IMR-90 (cell line): Measurements from ENCODE around the gene ASAH2. TPM values are rescaled to one million over a fixed set of nuclear protein-coding genes. Genes with fewer than 3 reads are reported as not detected.

Experiments
- ATAC-seq: fragments of 200-7000 bp; cut with Tn5 transposase; 2 replicates; pipeline ENCODE4 v1.9.1; 2020; ENCODE audit warnings: low read depth, mild to moderate bottlenecking, moderate library complexity
- BruUV-seq: library from RNA; stranded (reverse); fragments of 400-500 nt; replicated peaks from 2 replicates; lab custom pipeline; 2021; lab: Mats Ljungman, UMichigan
- CTCF ChIA-PET: fragments of 300-600 bp; formaldehyde crosslinking; extraction: SDS; loops from one replicate; lab custom pipeline; 2021; ENCODE audit warnings: antibody characterized with exemption; lab: Yijun Ruan, JAX
- POLR2A ChIA-PET: fragments of 300-600 bp; sonication (Branson Sonifier 250); formaldehyde crosslinking; loops from one replicate; lab custom pipeline; 2022; ENCODE audit warnings: antibody characterized with exemption; ENCODE audit not compliant: unreplicated experiment; lab: Charles Lee
- DNase-seq: peaks from one replicate; pipeline ENCODE4 v3.0.0; 2013
- H2AFZ ChIP-seq: replicated peaks from 2 replicates; pipeline ENCODE3; 2013; ENCODE audit warnings: low read length, mild to moderate bottlenecking; ENCODE audit not compliant: poor library complexity
- H2AK5ac ChIP-seq: 2 replicates; pipeline ENCODE4 v1.6.1; 2013; ENCODE audit warnings: low read depth, low read length, inconsistent platforms
- H2AK9ac ChIP-seq: replicated peaks from 2 replicates; pipeline ENCODE3; 2013; ENCODE audit warnings: mild to moderate bottlenecking, low read depth, low read length, moderate library complexity; ENCODE audit not compliant: poor library complexity
- H2BK120ac ChIP-seq: 2 replicates; pipeline ENCODE4 v1.6.1; 2013; ENCODE audit warnings: low read depth, low read length, inconsistent platforms
- H2BK15ac ChIP-seq: 3 replicates; pipeline ENCODE4 v1.6.1; 2013; ENCODE audit warnings: low read depth, low read length, inconsistent platforms
- H2BK20ac ChIP-seq: 2 replicates; pipeline ENCODE4 v1.6.1; 2013; ENCODE audit warnings: low read depth, mild to moderate bottlenecking, inconsistent platforms, low read length, moderate library complexity
- H2BK5ac ChIP-seq: 2 replicates; pipeline ENCODE4 v1.6.1; 2013; ENCODE audit warnings: mild to moderate bottlenecking, low read depth, low read length, inconsistent platforms; ENCODE audit not compliant: poor library complexity, severe bottlenecking
- H3K14ac ChIP-seq: replicated peaks from 2 replicates; pipeline ENCODE4 v1.6.1; 2013; ENCODE audit warnings: low read depth, low read length, inconsistent platforms
- H3K18ac ChIP-seq: 2 replicates; pipeline ENCODE4 v1.6.1; 2013; ENCODE audit warnings: low read depth, low read length, control low read depth
- H3K23ac ChIP-seq: 2 replicates; pipeline ENCODE4 v1.6.1; 2013; ENCODE audit warnings: low read depth, low read length, inconsistent platforms
- H3K27ac ChIP-seq: 2 replicates; pipeline ENCODE4 v1.5.1; 2013; ENCODE audit warnings: mild to moderate bottlenecking, control low read depth, low read length; ENCODE audit not compliant: insufficient read depth
- H3K27me3 ChIP-seq: 2 replicates; pipeline ENCODE4 v1.6.1; 2013; ENCODE audit warnings: low read length; ENCODE audit not compliant: control insufficient read depth, insufficient read depth
- H3K36me3 ChIP-seq: 2 replicates; pipeline ENCODE4 v1.6.1; 2013; ENCODE audit warnings: low read length, mixed read lengths; ENCODE audit not compliant: control insufficient read depth, insufficient read depth
- H3K4ac ChIP-seq: 2 replicates; pipeline ENCODE4 v1.6.1; 2013; ENCODE audit warnings: low read depth, low read length, inconsistent platforms
- H3K4me1 ChIP-seq: 2 replicates; pipeline ENCODE4 v1.6.1; 2013; ENCODE audit warnings: low read length, mixed read lengths; ENCODE audit not compliant: control insufficient read depth, insufficient read depth
- H3K4me2 ChIP-seq: 2 replicates; pipeline ENCODE4 v1.6.1; 2013; ENCODE audit warnings: low read depth, mild to moderate bottlenecking, control low read depth, low read length, moderate library complexity
- H3K4me3 ChIP-seq: 2 replicates; pipeline ENCODE4 v1.5.1; 2013; ENCODE audit warnings: low read depth, mild to moderate bottlenecking, control low read depth, low read length, moderate library complexity; ENCODE audit not compliant: insufficient read depth
- H3K56ac ChIP-seq: 2 replicates; pipeline ENCODE4 v1.6.1; 2013; ENCODE audit warnings: low read length, inconsistent platforms; ENCODE audit not compliant: insufficient read depth; ENCODE audit errors: extremely low read depth
- H3K79me1 ChIP-seq, 2 experiments: 2 replicates each; pipeline ENCODE4 v1.6.1; 2013; ENCODE audit warnings: low read length in 2 of 2, inconsistent platforms in 1 of 2, low read depth in 1 of 2
- H3K9ac ChIP-seq: 2 replicates; pipeline ENCODE4 v1.6.1; 2013; ENCODE audit warnings: low read depth, low read length, control low read depth
- H3K9me1 ChIP-seq: 2 replicates; pipeline ENCODE4 v1.6.1; 2013; ENCODE audit warnings: low read length, inconsistent platforms; ENCODE audit not compliant: insufficient read depth
- H3K9me3 ChIP-seq: 2 replicates; pipeline ENCODE4 v1.6.1; 2013; ENCODE audit warnings: low read length; ENCODE audit not compliant: control insufficient read depth, insufficient read depth
- H4K20me1 ChIP-seq: 2 replicates; pipeline ENCODE4 v1.6.1; 2013; ENCODE audit warnings: low read length, inconsistent platforms; ENCODE audit not compliant: insufficient read depth
- H4K5ac ChIP-seq: 2 replicates; pipeline ENCODE4 v1.6.1; 2013; ENCODE audit warnings: mild to moderate bottlenecking, low read depth, low read length, control low read depth
- H4K8ac ChIP-seq, 2 experiments: 2 replicates each; pipeline ENCODE4 v1.6.1; 2013; ENCODE audit warnings: low read depth in 2 of 2, low read length in 2 of 2, control low read depth in 1 of 2, inconsistent platforms in 1 of 2
- H4K91ac ChIP-seq: 2 replicates; pipeline ENCODE4 v1.6.1; 2013; ENCODE audit warnings: low read depth, low read length, inconsistent platforms; ENCODE audit not compliant: insufficient read depth
- BHLHE40 ChIP-seq: fragments of 150-350 bp; IDR thresholded peaks from 2 replicates; pipeline ENCODE4 v1.6.1; 2016; ENCODE audit warnings: mild to moderate bottlenecking, low read depth, low read length
- CEBPB ChIP-seq: IDR thresholded peaks from 2 replicates; pipeline ENCODE4 v1.6.1; 2012; ENCODE audit warnings: low read depth, low read length, improper control_type of control experiment
- CHD1 ChIP-seq: IDR thresholded peaks from 2 replicates; pipeline ENCODE4 v1.6.1; 2012; ENCODE audit warnings: low read depth, low read length, improper control_type of control experiment
- CTCF ChIP-seq: conservative IDR thresholded peaks from 2 replicates; pipeline ENCODE4 v1.5.1; 2012; ENCODE audit warnings: mild to moderate bottlenecking, low read depth, low read length, improper control_type of control experiment
- ELK1 ChIP-seq: fragments of 150-350 bp; IDR thresholded peaks from 2 replicates; pipeline ENCODE4 v1.6.1; 2016; ENCODE audit warnings: low read depth, mild to moderate bottlenecking, low read length, moderate library complexity, borderline replicate concordance
- FOS ChIP-seq: fragments of 150-350 bp; IDR thresholded peaks from 2 replicates; pipeline ENCODE4 v1.6.1; 2016; ENCODE audit warnings: low read depth, low read length
- MAFK ChIP-seq: IDR thresholded peaks from 2 replicates; pipeline ENCODE4 v1.6.1; 2012; ENCODE audit warnings: low read depth, low read length, improper control_type of control experiment
- MAZ ChIP-seq: IDR thresholded peaks from 2 replicates; pipeline ENCODE4 v1.6.1; 2012; ENCODE audit warnings: low read depth, mild to moderate bottlenecking, low read length, improper control_type of control experiment, moderate library complexity, borderline replicate concordance
- MXI1 ChIP-seq: IDR thresholded peaks from 2 replicates; pipeline ENCODE4 v1.6.1; 2012; ENCODE audit warnings: low read depth, mild to moderate bottlenecking, low read length, moderate library complexity, borderline replicate concordance
- NFE2L2 ChIP-seq: fragments of 150-350 bp; IDR thresholded peaks from 2 replicates; pipeline ENCODE4 v1.6.1; 2016; ENCODE audit warnings: low read depth, mild to moderate bottlenecking, low read length
- POLR2A ChIP-seq: IDR thresholded peaks from 2 replicates; pipeline ENCODE4 v1.6.1; 2012; ENCODE audit warnings: mild to moderate bottlenecking, low read depth, low read length
- RAD21 ChIP-seq: IDR thresholded peaks from 2 replicates; pipeline ENCODE4 v1.6.1; 2012; ENCODE audit warnings: low read length, improper control_type of control experiment
- RCOR1 ChIP-seq: IDR thresholded peaks from 2 replicates; pipeline ENCODE4 v1.6.1; 2012; ENCODE audit warnings: mild to moderate bottlenecking, low read length, improper control_type of control experiment; ENCODE audit not compliant: insufficient replicate concordance
- RFX5 ChIP-seq: IDR thresholded peaks from 2 replicates; pipeline ENCODE4 v1.8.0; 2012; ENCODE audit warnings: low read depth, mild to moderate bottlenecking, low read length, moderate library complexity
- SMC3 ChIP-seq: fragments of 150-350 bp; IDR thresholded peaks from 2 replicates; pipeline ENCODE4 v1.6.1; 2016; ENCODE audit warnings: low read depth, mild to moderate bottlenecking, antibody characterized with exemption, low read length, moderate library complexity
- USF2 ChIP-seq: fragments of 150-350 bp; IDR thresholded peaks from 2 replicates; pipeline ENCODE4 v1.6.1; 2017; ENCODE audit warnings: mild to moderate bottlenecking, antibody characterized with exemption, low read length, low read depth
- WGBS, 2 experiments: methylation state at CpG; one replicate each; pipeline versions ENCODE4 v1.1.5 to v1.1.7; 2013; ENCODE audit warnings: missing lambda C conversion rate in 2 of 2; ENCODE audit not compliant: insufficient read length in 1 of 2; ENCODE audit errors: extremely low coverage in 2 of 2; 5-methylcytosine and 5-hydroxymethylcytosine counted together
- dilution Hi-C: fragments of 300-500 bp; cut with HindIII; formaldehyde crosslinking; loops from one replicate; pipeline ENCODE4 v1.14.3; 2018; ENCODE audit warnings: low sequenced_read_pairs; ENCODE audit not compliant: unreplicated experiment
- in situ Hi-C: fragments of 300-500 bp; cut with MboI; formaldehyde crosslinking; loops from 3 replicates; pipeline ENCODE4 v1.14.3; 2019; ENCODE audit warnings: low sequenced_read_pairs, inconsistent platforms, mixed read lengths
- intact Hi-C: fragments of 100-400 bp; cut with micrococcal nuclease; formaldehyde crosslinking; loops from 2 replicates; pipeline ENCODE4 v1.10.0; 2022
- polyA plus RNA-seq, 3 experiments: library from polyadenylated mRNA; depleted of rRNA; stranded (reverse); fragments of >200 nt; gene quantifications; 2 replicates each; pipeline ENCODE4 v1.2.3, GENCODE V29; 2012; ENCODE audit warnings: low replicate concordance in 1 of 3
- total RNA-seq: library from RNA; depleted of rRNA; stranded (reverse); fragments of >200 nt; gene quantifications from 2 replicates; pipeline ENCODE4 v1.2.3, GENCODE V29; 2012

Gene ASAH2
- total and polyA plus RNA-seq, 2 of the 4 experiments (the other 2 are of a cell fraction) = 0.18 to 0.31 TPM

- Histone ChIP-seq H3K27me3 (peaks cover 3% of the 10 kb centered on the region; the same call in 1 of the 2 replicates), H3K9me3 (no peaks in the 10 kb centered on the region), H3K14ac (no peak overlapping the region), H3K9ac (no peak overlapping the region), H2BK5ac (no peak overlapping the region), H4K91ac (no peak overlapping the region), H2BK15ac (no peak overlapping the region), H3K56ac (no peak overlapping the region), H3K18ac (no peak overlapping the region), H2AK5ac (no peak overlapping the region), H2AK9ac (no peak overlapping the region), H2BK120ac (no peak overlapping the region), H4K8ac (no peak overlapping the region), H3K9me1 (no peaks in the 10 kb centered on the region), H4K20me1 (no peaks in the 10 kb centered on the region), H3K4ac (no peak overlapping the region), H4K5ac (no peak overlapping the region), H3K79me1 (no peaks in the 10 kb centered on the region), H3K36me3 (no peaks in the 10 kb centered on the region), H3K4me1 (no peaks in the 10 kb centered on the region), H3K23ac (no peak overlapping the region), H2BK20ac (no peak overlapping the region), H3K4me2 (no peak overlapping the region), H3K27ac (no peak overlapping the region), H2AFZ (no peak overlapping the region), H3K4me3 (no peak overlapping the region)
- ChIA-PET POLR2A (no interaction called here), CTCF (interaction anchor here (0.6 kb wide), 1 partner anchor 204 kb away, joined by 3 read pairs; no protein-coding TSS in a partner anchor)
- ATAC-seq = no peak
- no TSS peak for BruUV-seq
- intact Hi-C loops (no loop called here), dilution Hi-C loops (no loop called here), in situ Hi-C loops (loop anchor here (10.0 kb wide), 1 partner anchor 622 kb away; no protein-coding TSS in a partner anchor)
- peak; percentile 10 for DNase-seq
- 70% methylated on average over 2 of the region's 3 CpGs; no CpG with 5 or more reads in 1 of the 2 experiments for WGBS, 2 experiments
- TF ChIP-seq RCOR1 (no peak), CEBPB (no peak), BHLHE40 (no peak), SMC3 (no peak), USF2 (no peak), FOS (no peak), MAZ (no peak), CTCF (no peak), ELK1 (no peak), CHD1 (no peak), RAD21 (no peak), MAFK (no peak), MXI1 (no peak), RFX5 (no peak), POLR2A (no peak), NFE2L2 (no peak)
Measured at GRCh38 chr10:50216894-50217293, 34.4 kb downstream of the ASAH2 start.
